ENCODE results near the gene MYOF.
"Not testable (repeated sequence)": the region's sequence is repeated elsewhere in the genome, so short reads cannot be mapped to it uniquely, and the experiment has no call there.

MYOF gene

GRCh38 chr10:93379731-93380575 lies 102.2 kb downstream of the MYOF start:
- DNase-seq: peak; percentile 48 to 67

DNA sequence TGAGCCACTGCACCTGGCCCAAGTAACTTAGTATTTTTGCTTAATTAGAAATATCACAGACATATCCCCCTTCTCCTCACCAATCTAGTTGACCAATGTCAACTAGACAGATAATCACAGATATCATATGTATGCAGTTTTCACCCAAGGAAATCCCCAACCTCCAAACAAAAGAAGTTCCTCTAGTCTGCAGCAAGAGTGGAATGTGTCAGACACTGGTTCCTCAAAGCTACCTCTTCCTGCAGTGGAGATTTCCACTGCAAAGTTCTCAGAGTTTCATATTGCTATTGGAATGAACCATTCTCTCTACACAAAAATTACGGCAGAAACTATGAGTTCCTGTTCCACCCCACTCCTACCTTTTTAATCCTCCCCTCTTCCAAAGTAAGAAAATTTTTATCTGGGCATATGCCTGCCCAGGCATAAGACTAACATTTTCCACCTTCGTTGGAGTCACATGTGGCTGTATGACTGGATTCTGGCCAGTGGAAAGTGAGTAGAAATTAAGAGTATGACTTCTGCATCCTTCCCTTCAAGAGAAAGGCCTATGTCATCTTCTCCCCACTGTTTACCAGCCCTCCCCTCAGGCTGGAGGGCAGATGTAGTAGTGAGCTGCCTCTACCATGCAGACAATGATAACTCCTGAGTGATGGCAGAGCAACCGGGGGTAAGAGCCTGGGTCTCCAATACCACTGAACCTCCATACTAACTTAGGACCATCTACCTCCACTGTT lies 103.0 kb downstream of the MYOF start:
- DNase-seq: peak; percentile 41 to 52

DNA sequence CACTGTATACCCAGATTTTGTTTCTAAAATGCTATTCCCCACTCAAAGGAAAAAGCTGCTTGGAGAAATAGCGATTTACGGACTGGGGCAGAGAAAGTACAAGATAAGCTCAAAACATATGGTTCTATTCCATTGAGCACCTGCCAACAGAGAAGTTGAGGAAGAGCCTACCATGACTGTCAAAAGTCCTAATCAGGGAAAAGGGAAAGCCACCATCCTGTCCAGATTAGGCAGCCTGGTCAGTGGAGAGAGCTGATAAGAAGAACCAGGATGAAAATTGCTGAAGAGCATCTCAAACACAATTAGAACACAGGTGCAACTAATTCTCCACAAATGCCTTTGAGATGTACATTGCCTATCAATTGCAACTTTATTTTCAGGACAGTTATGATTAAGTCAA lies 104.1 kb downstream of the MYOF start:
- no peak for DNase-seq

- peak in 1 of 2 experiments; percentile 25 for DNase-seq
These were observed 105.5 kb downstream of the MYOF start for GRCh38 chr10:93376372-93377293.

DNA sequence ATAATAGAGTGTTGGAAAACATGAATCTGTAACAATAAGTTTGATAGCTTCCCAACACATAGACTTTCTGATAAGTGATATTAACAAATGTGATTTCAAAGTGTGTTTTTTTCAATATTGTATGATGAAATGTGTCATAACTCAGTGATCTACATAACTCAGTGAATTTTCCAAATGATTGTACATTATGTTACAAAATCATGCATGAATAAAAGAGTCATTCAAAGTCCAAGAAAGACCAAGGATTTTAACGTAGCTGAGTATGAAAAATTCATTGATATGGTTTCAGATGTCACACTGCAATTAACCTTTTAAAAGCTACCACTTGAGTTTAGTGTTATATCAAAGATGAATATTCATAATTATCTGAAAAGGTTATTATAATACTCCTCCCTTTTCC lies 111.2 kb downstream of the MYOF start:
- DNase-seq: no peak

- DNase-seq: no peak
These were observed 112.5 kb downstream of the MYOF start for GRCh38 chr10:93369588-93370164.

DNA sequence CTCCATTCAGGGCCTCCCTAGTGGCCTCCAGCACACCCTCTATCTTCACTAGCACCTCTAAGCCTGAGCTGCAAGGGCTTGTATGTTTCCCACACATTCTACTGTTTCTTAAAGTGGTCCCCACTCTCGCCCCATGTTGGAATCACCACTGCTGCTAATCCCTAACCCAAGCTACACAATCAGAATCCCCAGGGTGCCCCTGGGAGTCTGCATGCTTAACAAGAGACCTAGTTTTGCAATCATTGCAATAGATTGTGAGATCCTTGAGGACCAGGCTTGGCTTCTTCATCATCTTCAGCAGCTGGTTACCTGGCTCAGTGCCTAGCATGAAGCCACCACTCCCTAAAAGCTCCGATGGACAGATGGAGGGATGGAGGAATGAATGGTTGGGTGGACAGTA lies 113.9 kb downstream of the MYOF start:
- no peak for DNase-seq

- no peak for DNase-seq
These were observed 114.5 kb downstream of the MYOF start for GRCh38 chr10:93367664-93368063.

DNA sequence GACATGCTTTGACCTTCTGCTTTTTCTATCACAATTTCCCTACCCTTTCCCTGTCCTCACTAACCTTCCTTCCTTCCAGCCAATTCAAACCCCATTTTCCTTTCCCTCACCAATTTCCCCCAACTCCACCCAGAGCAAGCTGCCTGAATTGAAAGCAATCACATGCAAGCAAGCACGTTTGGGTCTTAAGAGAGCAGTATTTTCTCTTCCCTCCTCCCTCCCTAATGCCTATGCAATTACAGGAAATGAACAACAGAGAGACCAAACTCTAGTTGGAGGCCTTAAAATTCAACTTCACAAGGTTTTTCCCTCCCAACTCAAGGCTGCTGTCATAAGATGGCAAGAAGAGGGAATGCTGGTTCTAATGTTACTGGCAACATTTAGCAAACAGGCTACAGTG lies 117.2 kb downstream of the MYOF start:
- DNase-seq: no peak

DNA sequence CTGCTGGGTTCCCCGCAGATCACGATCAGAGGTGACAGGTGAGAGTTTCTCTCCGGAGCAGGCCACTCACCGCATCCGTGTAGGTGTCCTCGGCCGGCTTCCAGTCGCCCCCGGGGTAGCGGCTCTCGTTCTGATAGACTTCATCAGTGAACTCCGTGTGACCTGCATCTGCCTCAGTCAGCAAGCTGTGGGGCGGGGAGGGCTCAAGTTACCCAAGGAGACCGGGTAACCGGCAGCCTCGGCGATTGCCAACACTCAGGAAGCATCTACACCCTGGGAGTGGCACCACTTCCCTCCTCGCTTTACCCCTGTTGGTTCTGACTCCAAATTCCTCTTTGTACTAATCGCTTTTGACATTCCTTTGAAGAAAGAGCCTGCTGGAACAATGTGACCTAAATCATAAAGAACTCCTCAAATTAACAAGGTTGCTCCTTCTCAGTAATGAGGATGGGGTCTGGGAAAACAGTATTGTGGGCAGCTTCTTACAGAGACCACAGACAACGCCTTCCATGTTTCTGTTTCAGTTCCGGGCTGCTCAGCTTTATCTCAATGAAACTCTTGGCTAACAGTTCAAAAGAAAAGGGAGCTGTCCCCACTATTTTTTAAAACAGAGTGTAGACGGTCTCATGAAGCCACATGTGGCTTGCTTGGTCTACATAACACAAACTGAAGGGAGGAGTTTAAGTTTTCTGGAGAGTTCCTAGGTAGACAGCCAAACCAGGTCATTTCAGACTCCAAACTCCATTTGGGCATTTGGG lies 118.1 kb downstream of the MYOF start:
- no peak for DNase-seq

GRCh38 chr10:93358398-93358797 lies 123.7 kb downstream of the MYOF start:
- not testable (repeated sequence) for DNase-seq

DNA sequence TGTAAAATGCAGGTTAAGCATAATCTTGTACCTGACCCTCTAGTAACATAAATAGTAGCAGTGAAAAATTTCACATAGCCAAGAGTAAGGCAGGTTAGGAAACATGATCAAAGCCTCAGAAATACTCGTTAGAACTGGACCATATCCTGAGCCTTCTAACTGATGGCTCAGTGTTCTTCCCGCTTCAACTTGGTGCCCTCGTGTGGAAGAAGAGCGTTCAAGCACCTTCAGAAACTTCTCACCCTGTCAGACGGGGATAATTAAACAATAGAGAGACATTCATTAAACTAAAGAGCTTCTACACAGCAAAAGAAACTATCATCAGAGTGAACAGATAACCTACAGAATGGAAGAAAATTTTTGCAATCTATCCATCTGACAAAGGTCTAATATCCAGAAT lies 124.5 kb downstream of the MYOF start:
- DNase-seq: no peak

DNA sequence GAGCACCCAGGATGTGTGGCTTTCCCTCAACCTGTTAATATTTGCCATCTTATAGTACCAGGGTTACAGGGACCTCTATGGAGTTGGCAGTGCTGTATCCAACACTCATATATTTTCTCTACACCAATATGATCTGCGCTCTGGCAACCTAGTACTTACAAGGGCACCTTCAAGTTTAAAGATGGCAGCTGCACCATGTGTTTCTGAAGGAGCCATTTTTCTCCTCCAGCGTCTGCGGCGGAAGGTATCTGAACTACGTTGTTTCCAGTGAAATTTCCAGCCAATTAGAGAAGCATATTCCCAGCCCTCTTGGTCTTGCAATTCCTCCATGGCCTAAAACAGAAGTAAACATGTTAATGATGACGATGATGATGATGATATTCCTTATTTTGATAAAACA lies 125.6 kb downstream of the MYOF start:
- DNase-seq: no peak

- no peak for DNase-seq
These were observed 129.3 kb downstream of the MYOF start for GRCh38 chr10:93352638-93353383.

DNA sequence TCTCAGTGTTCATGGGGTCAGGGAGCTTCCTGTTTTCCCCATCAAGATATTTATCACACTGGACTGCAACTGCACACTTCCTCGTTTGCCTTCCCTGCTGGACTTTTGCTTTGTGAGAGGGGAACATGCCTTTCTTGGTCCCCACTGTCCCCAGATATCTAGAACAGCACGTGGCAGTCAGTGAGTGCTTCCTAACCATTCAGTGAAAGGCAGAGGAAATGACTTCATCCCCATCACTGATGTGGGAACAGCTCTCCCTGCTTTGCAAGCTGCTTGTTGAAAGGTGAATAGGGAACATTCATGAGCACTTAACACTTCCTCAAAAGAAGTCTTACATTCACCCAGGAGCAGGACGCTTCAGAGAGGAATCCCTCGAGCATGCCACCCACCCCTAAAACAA lies 135.4 kb downstream of the MYOF start:
- DNase-seq: no peak

DNA sequence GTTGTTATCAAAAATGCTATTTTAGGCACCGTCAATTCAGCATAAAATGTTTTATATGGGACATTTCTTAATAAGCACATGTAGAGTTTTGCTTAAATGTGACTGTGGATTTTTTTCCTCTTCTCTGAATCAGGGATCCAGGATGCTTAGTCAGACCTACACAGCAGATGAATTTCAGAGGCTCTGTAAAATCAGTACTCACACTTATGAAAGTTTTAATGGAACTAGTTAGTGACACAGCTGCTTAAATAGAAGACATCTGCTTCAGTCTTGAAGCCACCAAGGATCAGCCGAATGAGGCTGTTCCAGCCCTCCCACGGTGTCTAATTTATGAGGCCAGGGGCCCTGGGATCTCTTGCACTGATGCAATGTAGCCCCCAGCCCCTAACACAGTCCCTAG lies 136.0 kb downstream of the MYOF start:
- DNase-seq: no peak

DNA sequence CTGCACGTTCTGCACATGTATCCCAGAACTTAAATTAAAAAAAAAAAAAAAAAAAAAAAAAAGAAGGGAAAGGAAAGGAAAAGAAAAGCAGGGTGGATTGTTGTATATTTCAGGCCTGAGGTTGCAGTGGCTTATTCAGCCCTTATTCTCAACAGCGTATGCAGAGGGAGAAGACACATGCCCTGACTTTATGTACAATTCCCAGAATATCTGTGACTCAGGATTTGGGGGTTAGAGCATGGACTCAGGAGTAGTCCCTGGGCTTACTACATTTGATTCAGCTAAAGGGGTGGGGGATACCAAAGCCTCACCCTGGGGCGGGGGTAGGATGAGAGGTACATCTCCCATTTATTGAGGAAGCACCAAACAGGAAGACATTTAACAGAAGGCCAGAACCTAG lies 137.4 kb downstream of the MYOF start:
- no peak for DNase-seq

DNA sequence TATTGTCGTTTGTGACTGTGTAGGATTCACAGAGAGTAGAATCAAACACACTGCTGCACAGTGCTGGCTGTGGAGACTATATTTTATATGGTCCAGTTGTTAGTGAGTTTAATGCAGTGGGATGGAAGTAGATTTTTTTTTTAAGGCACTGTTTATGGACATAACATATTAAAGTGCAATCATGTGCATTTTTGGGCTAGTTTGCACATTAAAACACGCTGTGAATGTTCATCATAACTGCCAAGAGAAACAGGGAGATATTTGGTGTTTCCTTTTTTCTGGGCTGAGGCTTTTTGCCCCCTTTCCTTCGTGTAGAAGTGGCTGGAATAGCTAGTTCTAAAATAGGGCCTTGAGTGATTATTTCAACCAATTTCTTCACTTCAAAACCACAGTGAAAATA lies 139.2 kb downstream of the MYOF start:
- DNase-seq: no peak

DNA sequence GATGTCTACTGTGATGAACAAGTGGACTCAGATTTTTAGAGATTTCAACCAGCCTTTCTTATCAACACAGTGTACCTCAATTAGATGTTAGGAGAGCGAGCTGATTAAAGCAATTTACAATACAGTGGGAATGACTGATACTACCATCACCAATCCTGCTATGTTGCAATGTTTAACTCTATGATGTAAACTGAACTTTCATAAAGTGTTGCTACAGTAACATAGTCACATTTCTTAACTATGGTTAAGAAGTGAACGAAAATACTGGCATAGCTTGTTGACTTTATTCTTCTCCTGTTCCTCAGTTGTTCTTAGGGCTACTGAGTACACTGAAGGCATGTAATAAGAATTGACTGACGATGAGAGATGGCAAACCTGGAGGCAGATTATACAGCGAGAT lies 139.8 kb downstream of the MYOF start:
- DNase-seq: no peak

- DNase-seq: no peak
These were observed 144.8 kb downstream of the MYOF start for GRCh38 chr10:93337309-93337721.

DNA sequence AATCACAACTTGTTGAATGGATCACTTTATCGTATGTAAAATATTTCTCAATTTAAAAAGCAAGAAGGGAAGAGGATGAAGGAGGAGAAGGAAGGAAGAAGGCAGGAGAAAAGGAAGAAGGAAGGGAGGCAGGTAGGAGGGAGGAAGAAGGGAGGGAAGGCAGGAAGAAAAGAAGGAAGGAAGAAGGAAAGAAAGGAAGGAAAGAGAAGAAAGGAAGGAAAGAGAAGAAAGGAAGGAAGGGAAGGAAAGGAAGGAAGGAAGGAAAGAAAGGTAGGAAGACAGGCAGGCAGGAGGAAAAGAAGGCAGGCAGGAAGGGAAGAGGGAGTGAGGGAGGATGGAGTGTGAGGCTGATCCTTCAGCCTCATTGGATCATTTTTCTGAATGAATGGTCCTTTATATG lies 145.5 kb downstream of the MYOF start:
- no peak for DNase-seq
